ENCODE results near the gene LVRN. TPM values are rescaled to one million over a fixed set of nuclear protein-coding genes. Genes with fewer than 3 reads are reported as not detected.

LVRN gene
- total RNA-seq, 1 donor from 2014 or later = 1.3 TPM

- Histone ChIP-seq H3K36me3 (no peaks in the 10 kb centered on the region), H3K9me3 (no peaks in the 10 kb centered on the region), H3K4me3 (no peak overlapping the region), H3K4me1 (no peaks in the 10 kb centered on the region), H3K27ac (peak overlapping the region; percentile 54), H3K27me3 (ENCODE audit: low read depth) (no peaks in the 10 kb centered on the region)
- no peak for TF ChIP-seq CTCF (IDR thresholded peaks at IDR 0.05)
- intact Hi-C loops (cut with DNase I) = no loop called here
- DNase-seq (no peak), ATAC-seq (no peak)
These were observed 16.5 kb downstream of the LVRN start for GRCh38 chr5:115978779-115979178.

- no peak overlapping the region for H3K4me3 ChIP-seq
- H3K9me3 ChIP-seq = no peaks in the 10 kb centered on the region
- no peaks in the 10 kb centered on the region for H3K36me3 ChIP-seq
- TF ChIP-seq CTCF (IDR thresholded peaks at IDR 0.05) = no peak
- DNase-seq = no peak
- H3K4me1 ChIP-seq = no peaks in the 10 kb centered on the region
- H3K27ac ChIP-seq = peak overlapping the region; percentile 54
- intact Hi-C loops (cut with DNase I) = no loop called here
- H3K27me3 ChIP-seq (ENCODE audit: low read depth) = no peaks in the 10 kb centered on the region
- peak; percentile 23 to 27 for ATAC-seq
These were observed 17.1 kb downstream of the LVRN start for GRCh38 chr5:115979201-115980041.

- no peak overlapping the region for H3K4me3 ChIP-seq
- H3K27ac ChIP-seq = no peak overlapping the region
- no peak for ATAC-seq
- H3K27me3 ChIP-seq (ENCODE audit: low read depth) = no peaks in the 10 kb centered on the region
- H3K36me3 ChIP-seq = no peaks in the 10 kb centered on the region
- no peak for TF ChIP-seq CTCF (IDR thresholded peaks at IDR 0.05)
- no peak for DNase-seq
- no peaks in the 10 kb centered on the region for H3K9me3 ChIP-seq
- intact Hi-C loops (cut with DNase I) = no loop called here
- no peaks in the 10 kb centered on the region for H3K4me1 ChIP-seq
These were observed 21.2 kb downstream of the LVRN start for GRCh38 chr5:115983519-115983918.

GRCh38 chr5:115985802-115986757, 23.8 kb downstream of the LVRN start:
- H3K4me1 ChIP-seq = no peaks in the 10 kb centered on the region
- no peaks in the 10 kb centered on the region for H3K36me3 ChIP-seq
- DNase-seq (no peak), ATAC-seq (peak in 1 of 2 donors; percentile 52)
- no peak for TF ChIP-seq CTCF (IDR thresholded peaks at IDR 0.05)
- H3K27me3 ChIP-seq (ENCODE audit: low read depth) = no peaks in the 10 kb centered on the region
- intact Hi-C loops (cut with DNase I) = no loop called here
- H3K4me3 ChIP-seq = no peak overlapping the region
- no peak overlapping the region for H3K27ac ChIP-seq
- no peaks in the 10 kb centered on the region for H3K9me3 ChIP-seq

- DNase-seq (no peak), ATAC-seq (no peak)
- no peak for TF ChIP-seq CTCF (IDR thresholded peaks at IDR 0.05)
- no peaks in the 10 kb centered on the region for H3K27me3 ChIP-seq (ENCODE audit: low read depth)
- H3K4me1 ChIP-seq = no peaks in the 10 kb centered on the region
- H3K27ac ChIP-seq = no peak overlapping the region
- no peak overlapping the region for H3K4me3 ChIP-seq
- H3K9me3 ChIP-seq = no peaks in the 10 kb centered on the region
- intact Hi-C loops (cut with DNase I) = no loop called here
- no peaks in the 10 kb centered on the region for H3K36me3 ChIP-seq
These were observed 25.7 kb downstream of the LVRN start for GRCh38 chr5:115988002-115988401.
